Measurements from ENCODE around the gene GAS7.
A peak's percentile ranks its signal among the peaks of the same experiment; 100 is the strongest.

GAS7 gene

DNA sequence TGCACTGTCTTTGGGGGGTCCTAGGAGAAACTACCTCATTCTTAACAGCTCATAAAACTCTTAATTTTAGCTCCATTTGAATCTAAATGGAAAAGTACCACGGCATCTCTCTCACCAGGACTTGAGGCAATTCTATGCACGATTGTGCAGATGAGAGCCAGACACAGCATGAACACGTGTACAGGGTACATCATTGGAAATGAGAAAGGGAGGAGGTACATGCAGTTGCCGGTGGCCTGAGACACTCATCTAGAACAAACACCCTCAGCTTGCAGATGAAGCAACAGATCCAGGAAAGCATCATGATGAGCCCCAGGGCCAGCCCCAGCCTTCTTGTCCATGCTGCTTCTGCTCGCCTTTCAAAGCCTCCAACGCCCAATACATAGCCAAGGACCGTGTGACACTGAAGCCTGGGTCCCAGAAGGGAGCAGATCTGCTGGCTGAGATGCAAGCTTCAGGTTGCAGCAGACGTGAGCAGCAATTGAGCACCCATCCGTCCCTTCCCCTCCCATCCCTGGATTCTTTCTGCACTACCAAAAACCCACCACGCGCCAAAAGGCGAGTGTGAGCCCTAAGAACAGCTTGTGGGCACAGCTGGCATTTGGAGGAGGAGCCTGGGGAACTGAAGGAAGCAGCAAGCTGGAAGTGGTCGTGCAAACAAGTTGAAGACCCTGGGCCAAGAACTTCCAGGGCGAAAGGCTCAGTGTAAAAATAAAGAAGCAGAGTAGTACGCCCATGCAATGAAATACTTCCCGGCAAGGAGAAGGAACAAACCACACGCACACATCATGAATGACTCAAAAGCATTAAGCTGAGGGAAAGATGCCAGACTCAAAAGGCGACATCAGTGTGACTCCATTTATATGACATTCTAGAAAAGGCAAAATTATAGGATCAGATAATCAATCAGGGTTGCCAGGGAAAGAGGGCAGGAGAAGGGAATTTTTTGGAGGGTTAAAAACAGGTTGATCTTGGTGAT, 286.0 kb downstream of the GAS7 start:
- DNase-seq (no peak), ATAC-seq (no peak)
- Mint-ChIP-seq H3K9me3 (no peaks in the 10 kb centered on the region), H3K27ac (no peak overlapping the region), H3K4me3 (no peak overlapping the region), H3K4me1 (no peaks in the 10 kb centered on the region), H3K27me3 (peaks cover 7% of the 10 kb centered on the region)

DNA sequence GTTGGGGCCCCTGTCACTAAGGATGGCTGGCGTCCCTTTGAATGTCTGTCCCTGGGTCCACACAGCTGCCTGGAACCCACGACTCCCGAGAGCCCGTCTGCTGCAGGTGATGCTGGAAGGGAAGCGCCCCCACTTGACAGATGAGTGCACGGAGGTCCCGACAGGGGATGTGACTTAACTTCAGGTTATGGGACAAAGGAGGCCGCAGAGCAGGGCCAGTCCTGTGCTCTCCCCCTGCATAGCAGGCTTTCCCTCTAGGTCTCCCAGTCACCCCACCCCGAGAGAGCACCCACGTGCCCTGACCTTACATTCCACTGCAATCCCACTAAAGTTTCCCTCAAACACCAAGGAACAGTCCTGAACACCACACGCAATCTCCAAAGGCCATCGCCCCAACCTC, 287.3 kb downstream of the GAS7 start:
- peaks cover 7% of the 10 kb centered on the region for H3K27me3 Mint-ChIP-seq
- DNase-seq (no peak), ATAC-seq (no peak)
- no peak overlapping the region for H3K4me3 Mint-ChIP-seq
- peak overlapping the region in 1 of 2 donors; percentile 85 for H3K27ac Mint-ChIP-seq
- H3K9me3 Mint-ChIP-seq = no peaks in the 10 kb centered on the region
- H3K4me1 Mint-ChIP-seq = no peaks in the 10 kb centered on the region

DNA sequence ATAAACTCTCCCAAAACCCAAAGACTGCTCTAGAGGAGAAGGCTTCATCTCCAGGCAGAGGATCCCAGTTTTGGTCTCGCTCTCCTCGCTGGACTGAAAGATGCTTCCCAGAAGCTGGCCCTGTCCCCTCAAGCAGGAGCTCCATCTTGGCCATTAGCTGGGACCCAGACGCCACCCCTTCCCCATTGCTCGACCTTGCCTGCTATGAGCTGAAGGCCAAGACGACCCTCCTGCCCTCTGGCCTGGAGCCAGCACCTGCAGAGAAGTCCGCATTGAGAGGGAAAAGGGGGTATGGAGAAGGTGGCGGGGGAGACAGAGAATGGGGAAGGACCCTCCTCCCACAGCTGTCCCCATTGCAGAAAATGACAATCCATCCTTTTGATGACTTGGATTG, 289.8 kb downstream of the GAS7 start:
- no peak for DNase-seq
- no peak for ATAC-seq
- Mint-ChIP-seq H3K27me3 (peaks cover 7% of the 10 kb centered on the region), H3K4me1 (no peaks in the 10 kb centered on the region), H3K4me3 (no peak overlapping the region), H3K9me3 (no peaks in the 10 kb centered on the region), H3K27ac (no peak overlapping the region)

DNA sequence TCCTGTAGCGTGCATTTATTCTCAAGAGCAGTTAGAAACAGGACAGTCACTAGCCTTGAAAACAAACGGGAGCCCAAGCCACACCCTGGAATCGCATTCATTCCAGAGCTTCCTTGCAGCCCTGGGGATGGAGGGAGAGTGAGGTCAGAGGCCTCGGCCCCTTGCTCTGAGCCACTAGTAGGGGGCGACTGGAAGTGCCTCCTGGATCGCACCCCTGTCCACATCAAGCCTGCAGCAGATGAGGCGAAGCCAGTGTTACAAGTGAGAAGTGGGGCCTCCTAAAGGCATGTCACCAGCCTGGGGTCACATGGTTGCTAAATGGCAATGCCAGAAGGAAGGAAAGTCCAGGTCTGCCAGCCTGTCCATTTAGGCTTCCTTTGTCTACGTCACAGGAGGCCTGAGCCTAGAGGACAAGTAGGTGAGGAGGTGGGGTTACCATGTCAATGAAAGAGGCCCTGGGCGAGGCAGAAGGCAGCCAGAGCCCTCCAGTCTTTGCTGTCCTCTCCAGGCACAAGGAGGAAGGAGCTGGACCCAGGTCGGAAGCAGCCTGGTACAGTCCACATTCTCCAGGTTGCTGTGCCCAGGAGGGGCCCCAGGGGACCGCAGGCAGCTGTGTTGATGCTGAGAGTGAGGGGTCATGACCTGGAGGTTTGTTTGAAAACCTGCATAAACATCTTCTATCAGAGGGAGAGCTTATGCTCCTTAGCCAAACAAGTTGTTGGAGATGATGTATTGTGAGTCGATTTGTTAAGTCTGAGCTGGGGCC, 290.3 kb downstream of the GAS7 start:
- Mint-ChIP-seq H3K9me3 (no peaks in the 10 kb centered on the region), H3K27ac (peak overlapping the region in 1 of 2 donors; percentile 19), H3K4me3 (no peak overlapping the region), H3K4me1 (no peaks in the 10 kb centered on the region), H3K27me3 (peaks cover 7% of the 10 kb centered on the region)
- DNase-seq (no peak), ATAC-seq (no peak)

DNA sequence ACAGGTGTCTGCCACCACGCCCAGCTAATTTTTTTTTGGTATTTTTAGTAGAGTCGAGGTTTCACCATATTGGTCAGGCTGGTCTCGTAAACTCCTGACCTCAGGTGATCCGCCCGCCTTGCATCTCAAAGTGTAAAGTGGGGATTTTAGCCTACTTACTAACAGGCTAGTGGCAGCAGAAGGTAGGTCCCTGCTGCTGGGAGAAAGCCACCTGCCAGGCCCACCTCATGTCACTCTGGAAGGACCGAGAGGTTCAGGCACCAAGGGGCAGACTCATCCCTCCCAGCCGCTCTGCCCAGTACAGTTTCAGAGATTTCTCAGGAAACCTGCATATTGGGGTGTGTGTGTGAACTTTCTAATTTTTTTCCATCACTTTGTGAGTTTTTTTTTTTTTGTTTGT, 291.3 kb downstream of the GAS7 start:
- Mint-ChIP-seq H3K27ac (no peak overlapping the region), H3K27me3 (peaks cover 8% of the 10 kb centered on the region), H3K4me3 (no peak overlapping the region), H3K9me3 (no peaks in the 10 kb centered on the region), H3K4me1 (no peaks in the 10 kb centered on the region)
- DNase-seq (no peak), ATAC-seq (no peak)

DNA sequence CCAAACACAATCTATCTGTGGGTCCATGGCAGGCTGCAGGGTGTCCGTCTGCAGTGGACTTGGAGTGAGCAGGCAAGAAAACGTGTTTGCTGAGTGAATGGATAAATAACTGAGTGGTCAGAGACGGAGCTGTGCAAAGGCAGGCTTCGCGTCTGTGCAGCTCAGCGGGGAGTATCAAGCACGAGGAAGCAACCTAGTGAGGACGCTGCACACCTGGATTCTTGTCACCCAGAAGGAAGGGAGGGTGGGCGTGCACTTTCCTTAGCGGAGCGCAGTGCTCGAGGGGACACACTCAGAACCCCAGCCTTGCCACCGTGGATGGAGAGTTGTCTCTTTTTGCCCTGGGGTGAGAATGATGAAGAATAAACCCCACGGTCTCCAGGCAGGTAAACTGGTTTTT, 291.8 kb downstream of the GAS7 start:
- no peak overlapping the region for H3K27ac Mint-ChIP-seq
- H3K4me3 Mint-ChIP-seq = no peak overlapping the region
- H3K9me3 Mint-ChIP-seq = no peaks in the 10 kb centered on the region
- no peaks in the 10 kb centered on the region for H3K4me1 Mint-ChIP-seq
- DNase-seq (no peak), ATAC-seq (no peak)
- H3K27me3 Mint-ChIP-seq = peaks cover 13% of the 10 kb centered on the region

DNA sequence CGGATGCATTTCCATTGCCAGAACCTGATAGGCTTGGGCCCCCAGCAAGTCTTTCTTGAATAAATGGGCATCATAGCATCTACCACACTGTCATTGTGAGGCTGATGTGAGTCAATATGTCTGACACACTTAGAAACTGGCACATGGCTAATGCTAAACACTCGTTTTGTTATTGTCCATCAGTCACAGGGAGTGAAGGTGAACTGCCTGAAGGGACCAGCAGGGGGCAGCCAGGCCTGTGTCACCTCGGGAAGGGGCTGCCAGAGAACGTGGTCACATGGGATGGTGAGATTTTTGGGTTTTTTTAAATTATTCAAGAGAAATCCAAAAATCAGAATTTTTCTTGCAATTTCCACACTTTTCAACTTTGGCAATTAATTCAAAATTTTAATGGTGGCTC, 292.5 kb downstream of the GAS7 start:
- ATAC-seq (peak; percentile 50), DNase-seq (peak in 1 of 2 donors; percentile 18)
- Mint-ChIP-seq H3K4me3 (no peak overlapping the region), H3K4me1 (no peaks in the 10 kb centered on the region), H3K9me3 (no peaks in the 10 kb centered on the region), H3K27ac (no peak overlapping the region), H3K27me3 (peaks cover 20% of the 10 kb centered on the region)

DNA sequence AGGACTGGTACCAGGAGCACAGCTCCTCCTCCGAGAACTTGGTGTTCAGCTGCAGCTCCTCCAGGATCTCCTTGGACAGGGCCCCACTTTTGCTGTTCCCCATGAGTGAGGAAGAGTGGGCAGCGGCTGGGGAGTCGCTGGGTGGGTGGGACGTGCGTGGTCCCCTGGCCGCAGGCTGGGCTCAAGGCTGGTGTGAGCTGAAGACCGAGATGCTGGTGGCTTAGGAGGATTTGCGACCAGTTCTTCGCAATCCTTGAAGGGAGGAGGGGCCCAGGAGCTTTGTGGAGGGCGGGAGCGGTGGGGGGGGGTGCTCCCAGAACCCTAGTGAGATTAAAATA, 293.4 kb downstream of the GAS7 start, which contains the start of gene RCVRN:
RCVRN (minus strand) TSS at position 194 of the 338 bp plus-strand sequence; CDS start at position 103, 91 bp downstream.
- ATAC-seq (no peak), DNase-seq (no peak)
- H3K9me3 Mint-ChIP-seq = no peaks in the 10 kb centered on the region

DNA sequence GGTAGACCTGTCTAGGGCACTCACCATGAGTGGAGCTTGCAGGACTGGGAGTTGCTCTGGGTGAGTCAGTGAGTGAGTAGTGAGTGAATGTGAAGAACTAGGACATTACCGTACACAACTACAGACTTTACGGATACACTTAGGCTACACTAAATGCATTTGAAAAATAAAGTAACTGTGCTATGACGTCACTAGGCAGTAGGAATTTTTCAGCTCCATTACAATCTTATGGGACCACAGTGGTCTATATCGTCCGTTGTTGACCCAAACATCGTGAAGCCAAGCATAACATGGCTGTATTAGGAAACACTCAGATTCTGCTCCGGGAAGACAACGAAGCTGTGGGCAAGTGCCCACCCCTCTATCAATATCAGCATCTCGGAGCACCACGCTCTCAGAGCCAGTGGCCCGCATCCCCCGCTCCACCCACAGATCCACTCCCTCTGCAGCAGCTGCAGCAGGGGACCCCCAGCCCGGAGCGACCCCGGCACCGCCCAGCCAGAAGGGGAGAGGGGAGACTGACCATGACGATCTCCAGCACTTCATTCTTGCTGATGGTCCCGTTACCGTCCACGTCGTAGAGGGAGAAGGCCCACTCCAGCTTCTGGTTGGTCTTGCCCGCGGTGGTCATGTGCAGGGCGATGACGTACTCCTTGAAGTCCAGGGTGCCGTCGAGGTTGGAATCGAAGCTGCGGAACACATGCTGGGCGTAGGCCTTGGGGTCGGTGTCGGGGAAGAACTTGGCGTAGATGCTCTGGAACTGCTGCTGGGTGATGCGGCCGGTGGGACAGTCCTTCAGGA, 293.9 kb downstream of the GAS7 start:
- Mint-ChIP-seq H3K27ac (peak overlapping the region in 1 of 2 donors; percentile 49), H3K4me1 (no peaks in the 10 kb centered on the region), H3K9me3 (no peaks in the 10 kb centered on the region), H3K4me3 (no peak overlapping the region), H3K27me3 (peaks cover 30% of the 10 kb centered on the region)
- ATAC-seq = no peak
- DNase-seq = no peak

More for the DNA sequence above, 293.4 kb downstream of the GAS7 start, which contains the start of gene RCVRN:
- Mint-ChIP-seq H3K27me3 (peaks cover 29% of the 10 kb centered on the region), H3K27ac (peak within 1 kb of the TSS in 1 of 2 donors; percentile 49), H3K4me3 (no peak within 1 kb of the TSS), H3K4me1 (no peaks in the 10 kb centered on the region)

DNA sequence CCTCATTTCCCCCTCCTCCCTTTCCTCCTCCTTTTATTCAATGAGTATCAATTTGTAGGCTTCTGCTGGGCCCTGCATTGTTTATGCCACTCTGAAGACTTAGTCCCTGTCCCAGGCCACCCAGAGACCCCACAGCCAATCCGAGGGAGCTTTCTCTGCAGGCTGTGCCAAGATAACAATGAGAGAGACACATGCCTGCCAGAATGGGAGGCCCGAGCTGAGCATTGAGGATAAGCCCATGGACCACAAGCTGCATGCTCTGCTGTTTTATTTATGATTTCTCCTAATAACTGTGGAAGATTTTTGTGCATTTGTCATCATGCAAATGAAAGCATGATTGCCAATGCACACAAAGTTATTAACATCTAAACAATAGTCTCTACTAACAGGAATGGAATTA, 296.3 kb downstream of the GAS7 start:
- Mint-ChIP-seq H3K27ac (no peak overlapping the region), H3K27me3 (peaks cover 38% of the 10 kb centered on the region), H3K4me3 (no peak overlapping the region), H3K4me1 (no peaks in the 10 kb centered on the region), H3K9me3 (no peaks in the 10 kb centered on the region)
- ATAC-seq (no peak), DNase-seq (no peak)

DNA sequence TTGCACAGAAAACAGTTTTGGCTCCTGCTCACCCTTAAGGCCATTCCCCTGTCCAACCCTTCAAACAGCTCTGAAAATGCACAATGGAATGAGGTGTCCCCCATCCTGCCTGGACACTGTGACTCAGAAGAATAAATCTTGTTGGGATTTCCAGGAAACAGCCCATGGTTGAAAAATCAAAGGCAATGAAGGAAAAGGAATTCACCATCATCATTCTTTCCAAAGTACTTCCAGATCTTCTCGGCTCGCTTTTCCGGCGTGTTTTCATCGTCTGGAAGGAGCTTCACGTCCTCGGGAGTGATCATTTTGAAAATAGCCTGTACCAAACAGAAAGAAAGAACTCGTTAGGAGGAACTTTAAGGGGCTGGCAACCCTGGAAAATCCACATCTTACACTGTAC, 297.6 kb downstream of the GAS7 start:
- H3K4me1 Mint-ChIP-seq = no peaks in the 10 kb centered on the region
- no peak overlapping the region for H3K4me3 Mint-ChIP-seq
- H3K9me3 Mint-ChIP-seq = no peaks in the 10 kb centered on the region
- H3K27me3 Mint-ChIP-seq = peaks cover 48% of the 10 kb centered on the region
- no peak overlapping the region for H3K27ac Mint-ChIP-seq
- DNase-seq = no peak
- ATAC-seq = no peak

DNA sequence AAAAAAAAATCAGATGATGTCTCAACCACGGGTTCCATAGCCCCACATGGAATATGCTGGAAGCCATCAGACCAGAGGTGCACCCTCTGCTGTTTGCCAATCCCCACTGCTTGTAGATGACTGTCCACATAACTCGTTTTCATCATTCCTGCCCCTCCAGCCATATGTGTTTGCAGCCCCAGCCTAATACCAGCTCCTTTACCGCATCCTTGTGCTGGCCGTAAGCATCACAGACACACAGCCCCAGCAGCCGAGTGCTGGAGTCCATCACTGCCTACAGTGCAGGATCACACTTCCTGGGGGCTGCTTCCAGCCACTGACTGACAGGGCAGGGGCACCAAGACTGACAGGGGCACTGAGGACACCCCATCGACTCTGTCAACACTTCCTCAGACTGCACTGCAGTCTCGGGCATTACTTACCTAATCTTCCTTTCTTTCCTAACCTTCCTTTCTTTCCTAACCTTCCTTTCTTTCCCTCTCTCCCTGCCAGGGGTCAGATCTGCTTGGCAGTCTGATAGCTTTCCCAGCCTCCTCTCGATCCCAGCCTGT, 298.3 kb downstream of the GAS7 start:
- no peak for ATAC-seq
- Mint-ChIP-seq H3K27ac (peak overlapping the region in 1 of 2 donors; percentile 1), H3K4me1 (no peaks in the 10 kb centered on the region), H3K9me3 (no peaks in the 10 kb centered on the region), H3K27me3 (peaks cover 48% of the 10 kb centered on the region), H3K4me3 (no peak overlapping the region)
- no peak for DNase-seq

DNA sequence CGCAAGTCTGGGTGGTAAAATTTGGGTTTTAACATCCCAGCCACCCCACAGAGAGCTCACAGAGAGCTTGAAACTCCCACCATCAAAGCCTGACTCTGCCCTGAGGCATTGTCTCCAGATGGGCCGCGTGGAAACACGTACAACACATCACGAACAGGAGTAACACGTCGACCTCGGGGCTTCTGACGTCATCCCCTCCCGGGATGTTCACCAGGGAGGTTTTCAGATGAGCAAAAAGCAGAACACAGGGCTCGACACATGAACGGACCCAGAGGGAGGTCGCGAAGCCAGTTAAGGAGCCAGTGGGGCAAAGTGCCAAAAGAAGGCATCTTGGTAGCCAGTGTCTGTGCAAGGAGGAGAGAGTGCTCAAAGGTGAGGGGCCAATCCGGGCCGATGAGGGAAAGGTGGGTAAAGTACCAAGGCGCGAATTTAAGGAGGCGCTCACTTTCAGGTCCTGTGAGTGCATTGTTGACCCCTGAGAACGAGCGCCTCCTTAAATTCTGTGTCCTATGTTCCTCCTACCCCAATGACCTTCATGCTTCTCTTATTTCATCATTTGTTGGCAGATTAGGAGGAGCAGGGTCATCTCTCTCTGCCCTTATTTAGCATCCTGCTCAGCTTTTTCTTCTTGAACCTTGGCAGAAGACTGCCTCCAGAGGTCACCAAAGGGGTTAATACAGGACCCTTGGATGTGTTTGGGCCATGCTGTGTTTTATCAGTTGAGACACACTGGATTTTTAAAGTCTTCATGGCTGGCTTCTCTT, 298.9 kb downstream of the GAS7 start:
- H3K27ac Mint-ChIP-seq = peak overlapping the region in 1 of 2 donors; percentile 58
- no peak for ATAC-seq
- H3K4me1 Mint-ChIP-seq = no peaks in the 10 kb centered on the region

DNA sequence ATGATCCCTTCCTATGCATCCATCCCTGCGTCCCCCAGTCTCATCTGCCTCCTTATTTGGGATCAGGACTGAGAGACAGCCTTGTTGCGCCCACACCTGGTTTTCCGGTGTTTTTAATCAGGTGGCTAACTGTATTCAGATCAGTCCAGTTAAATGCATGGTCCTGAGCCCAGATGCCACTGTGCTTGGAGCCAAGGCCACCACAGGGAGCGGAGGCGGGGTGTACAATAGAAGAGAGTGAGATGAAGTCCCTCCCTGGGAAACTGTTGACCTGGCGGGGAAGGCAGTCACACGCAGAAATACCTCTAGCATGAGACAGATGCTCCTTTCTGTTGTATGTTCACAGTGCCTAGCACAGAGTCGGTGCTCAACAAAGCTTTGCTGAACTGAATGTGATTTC, 299.6 kb downstream of the GAS7 start:
- Mint-ChIP-seq H3K4me3 (no peak overlapping the region), H3K9me3 (no peaks in the 10 kb centered on the region), H3K4me1 (no peaks in the 10 kb centered on the region), H3K27me3 (peaks cover 57% of the 10 kb centered on the region), H3K27ac (no peak overlapping the region)
- ATAC-seq = no peak
- DNase-seq = no peak

More for the DNA sequence above, 298.9 kb downstream of the GAS7 start:
- no peaks in the 10 kb centered on the region for H3K9me3 Mint-ChIP-seq
- DNase-seq = no peak
- H3K4me3 Mint-ChIP-seq = no peak overlapping the region
- peaks cover 50% of the 10 kb centered on the region for H3K27me3 Mint-ChIP-seq

Measured in stimulated activated naive CD8-positive, alpha-beta T cell treated with anti-CD3 and anti-CD28 coated beads, Interleukin-15, amount 100 ng/mL, for 72 hours (primary cell).